Raji (cell line): Measurements from ENCODE around the gene RNF130.

ENCODE experiments used
- POLR2A ChIP-seq: IDR thresholded peaks from 2 replicates; pipeline ENCODE4 v1.6.1; 2011; ENCODE audit warnings: low read depth, low read length, control low read depth; ENCODE audit not compliant: insufficient read depth

The RNF130 gene

GRCh38 chr5:180056153-180056552 lies 15.4 kb downstream of the RNF130 start:
- no peak for TF ChIP-seq POLR2A

- TF ChIP-seq POLR2A: no peak
These were observed 17.3 kb downstream of the RNF130 start for GRCh38 chr5:180054226-180054625.

- no peak for TF ChIP-seq POLR2A
These were observed 18.4 kb downstream of the RNF130 start for GRCh38 chr5:180053061-180053602.

- no peak for TF ChIP-seq POLR2A
These were observed 19.2 kb downstream of the RNF130 start for GRCh38 chr5:180052211-180052818.

GRCh38 chr5:180050121-180050940 lies 21.2 kb downstream of the RNF130 start:
- TF ChIP-seq POLR2A: no peak

- no peak for TF ChIP-seq POLR2A
These were observed 22.4 kb downstream of the RNF130 start for GRCh38 chr5:180049185-180049548.

- no peak for TF ChIP-seq POLR2A
These were observed 23.9 kb downstream of the RNF130 start for GRCh38 chr5:180047667-180048066.

- TF ChIP-seq POLR2A: no peak
These were observed 24.9 kb downstream of the RNF130 start for GRCh38 chr5:180046656-180047055.

GRCh38 chr5:180045889-180046499 lies 25.6 kb downstream of the RNF130 start:
- TF ChIP-seq POLR2A: no peak

- no peak for TF ChIP-seq POLR2A
These were observed 28.2 kb downstream of the RNF130 start for GRCh38 chr5:180043377-180043776.

- no peak for TF ChIP-seq POLR2A
These were observed 30.0 kb downstream of the RNF130 start for GRCh38 chr5:180041301-180042274.

- TF ChIP-seq POLR2A: no peak
These were observed 31.0 kb downstream of the RNF130 start for GRCh38 chr5:180040287-180041214.

GRCh38 chr5:180035206-180035931 lies 36.2 kb downstream of the RNF130 start:
- TF ChIP-seq POLR2A: no peak
